Astrocyte (in vitro differentiated cells and primary cell): ENCODE results near the gene PRR30.

Experiments
- CTCF ChIP-seq: IDR thresholded peaks from 2 replicates; pipeline ENCODE4 v1.5.1; 2011; ENCODE audit warnings: low read depth, mild to moderate bottlenecking, inconsistent platforms, low read length, moderate library complexity; ENCODE audit not compliant: insufficient read depth
- EZH2 ChIP-seq: IDR thresholded peaks from 2 replicates; pipeline ENCODE4 v1.6.1; 2012; ENCODE audit warnings: mild to moderate bottlenecking, low read length, inconsistent platforms; ENCODE audit not compliant: insufficient read depth

- TF ChIP-seq EZH2 = no peak
- TF ChIP-seq CTCF = no peak
These were observed 8.8 kb downstream of the PRR30 start for GRCh38 chr2:27130396-27130795.
